Measurements from ENCODE around the gene ICE2.

GRCh38 chr15:60405399-60405798 is 73.5 kb downstream of the ICE2 start:
- TF ChIP-seq BHLHE40 (IDR thresholded peaks at IDR 0.05; ENCODE audit: low read depth, low read length) (no peak), CTCF (conservative IDR thresholded peaks at IDR 0.05; ENCODE audit: low read depth, low read length) (no peak), FOS (IDR thresholded peaks at IDR 0.05; ENCODE audit: low read depth, low read length) (no peak), POLR2A (IDR thresholded peaks at IDR 0.05; ENCODE audit: low read depth, low read length) (no peak), NFE2L2 (IDR thresholded peaks at IDR 0.05; ENCODE audit: low read depth, low read length) (no peak), RFX5 (IDR thresholded peaks at IDR 0.05; ENCODE audit: low read depth, low read length) (no peak), ELK1 (IDR thresholded peaks at IDR 0.05; ENCODE audit: borderline replicate concordance, low read depth, low read length) (no peak), MXI1 (IDR thresholded peaks at IDR 0.05; ENCODE audit: borderline replicate concordance, low read depth, low read length) (no peak), CEBPB (IDR thresholded peaks at IDR 0.05; ENCODE audit: low read depth, low read length) (no peak)

All from IMR-90 (cell line).